ENCODE measurements around the gene DTNA.
"Not testable (repeated sequence)": the region's sequence is repeated elsewhere in the genome, so short reads cannot be mapped to it uniquely, and the experiment has no call there.

DTNA gene

GRCh38 chr18:34709750-34710441 lies at the start of gene DTNA:
TSS of gene DTNA (plus strand) at chr18:34710298. CDS start at chr18:34755977, 45,679 bp downstream.
- no peak for DNase-seq

DNA sequence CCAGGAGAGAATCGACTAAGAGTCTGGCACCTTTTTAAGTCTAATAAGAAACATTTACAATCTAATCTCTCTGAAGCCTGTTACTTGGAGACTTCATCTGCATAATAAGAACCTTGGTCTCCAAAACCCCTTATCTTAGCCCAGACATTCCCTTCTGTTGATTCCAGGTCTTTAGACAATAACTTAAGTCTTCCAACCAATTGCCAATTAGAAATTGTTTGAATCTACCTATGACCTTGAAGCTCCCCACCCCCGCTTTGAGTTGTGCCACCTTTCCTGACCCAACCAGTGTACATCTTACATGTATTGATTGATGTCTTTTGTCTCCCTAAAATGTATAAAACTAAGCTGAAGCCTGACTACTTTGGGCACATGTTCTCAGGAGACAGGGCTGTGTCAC lies 49.5 kb upstream of the DTNA start:
- DNase-seq: no peak

DNA sequence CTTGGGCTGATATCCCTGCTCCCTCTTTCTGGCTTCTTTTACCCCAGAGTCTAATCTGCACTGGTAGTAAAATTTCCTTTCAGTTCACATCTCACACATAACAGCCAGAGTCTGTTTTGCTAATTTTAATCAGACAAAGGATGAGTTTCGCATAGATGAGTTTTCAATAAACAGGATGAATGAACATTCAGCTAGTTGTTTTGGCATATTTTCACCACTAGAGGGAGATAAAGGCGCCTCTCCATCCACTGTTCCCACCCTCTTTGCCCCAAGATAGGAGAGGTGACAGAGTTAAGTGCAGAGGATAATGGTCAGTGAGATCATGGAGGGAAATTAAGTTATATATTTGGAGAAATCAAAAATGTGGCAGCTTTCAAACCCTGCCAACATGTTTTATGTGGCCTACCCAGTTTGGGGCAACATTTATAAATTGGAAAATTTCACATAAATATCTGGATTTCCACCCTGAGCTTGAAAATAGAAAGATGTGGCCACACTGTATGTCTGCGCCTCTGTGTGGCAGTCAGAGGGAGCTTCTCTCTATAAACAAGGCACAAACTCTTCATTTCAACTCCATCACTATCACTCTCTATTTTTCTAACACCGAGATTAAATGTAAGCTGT lies 48.5 kb upstream of the DTNA start:
- no peak for DNase-seq

- no peak for DNase-seq
Measured at GRCh38 chr18:34676816-34677574, 33.1 kb upstream of the DTNA start.

- not testable (repeated sequence) for DNase-seq
Measured at GRCh38 chr18:34689750-34690149, 20.3 kb upstream of the DTNA start.

- DNase-seq: no peak
Measured at GRCh38 chr18:34691614-34692013, 18.5 kb upstream of the DTNA start.

GRCh38 chr18:34694591-34695165 lies 15.4 kb upstream of the DTNA start:
- DNase-seq: no peak

GRCh38 chr18:34695310-34695709 lies 14.8 kb upstream of the DTNA start:
- DNase-seq: no peak

- DNase-seq: no peak
Measured at GRCh38 chr18:34696671-34697070, 13.4 kb upstream of the DTNA start.

GRCh38 chr18:34697233-34697632 lies 12.9 kb upstream of the DTNA start:
- DNase-seq: no peak

DNA sequence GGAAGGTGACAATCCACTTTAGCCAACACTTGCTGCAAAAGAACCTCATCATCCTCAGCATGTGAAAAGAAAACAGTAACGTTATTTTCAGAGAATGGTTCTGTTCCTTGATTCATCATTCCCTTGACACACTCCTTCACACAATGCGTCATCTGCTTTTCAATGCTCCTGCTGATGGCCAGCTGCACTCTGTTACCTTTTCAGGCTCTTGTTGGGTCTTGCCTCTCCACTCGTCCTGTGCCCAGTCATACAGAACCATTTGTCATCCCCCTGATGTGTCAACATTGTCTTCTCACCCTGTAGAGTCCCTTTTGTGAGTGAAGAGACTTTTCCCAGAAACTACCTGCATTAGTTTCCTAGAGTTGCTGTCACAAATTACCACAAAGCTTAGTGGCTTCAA lies 12.2 kb upstream of the DTNA start:
- DNase-seq: no peak

DNA sequence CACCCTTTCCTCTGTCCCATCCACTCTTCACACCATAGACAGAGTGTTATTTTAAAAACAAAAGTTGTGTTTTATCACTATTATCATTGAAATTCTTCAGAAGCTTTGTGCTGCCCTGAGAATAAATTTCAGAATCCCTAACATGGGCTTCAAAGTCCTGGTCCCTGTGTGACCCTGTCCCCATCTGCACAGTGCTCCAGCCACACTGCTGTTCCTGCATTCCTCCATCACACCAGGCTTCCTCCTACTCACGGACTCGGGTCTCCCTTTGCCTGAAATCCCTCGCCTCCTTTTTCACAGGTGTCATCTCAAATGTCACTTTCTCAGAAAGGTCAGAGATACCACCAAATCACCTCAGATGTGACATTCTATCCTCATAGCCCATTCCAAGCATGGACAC lies 8.2 kb upstream of the DTNA start:
- DNase-seq: no peak

- no peak for DNase-seq
Measured at GRCh38 chr18:34702814-34703213, 7.3 kb upstream of the DTNA start.

GRCh38 chr18:34704074-34704473 lies 6.0 kb upstream of the DTNA start:
- DNase-seq: no peak

DNA sequence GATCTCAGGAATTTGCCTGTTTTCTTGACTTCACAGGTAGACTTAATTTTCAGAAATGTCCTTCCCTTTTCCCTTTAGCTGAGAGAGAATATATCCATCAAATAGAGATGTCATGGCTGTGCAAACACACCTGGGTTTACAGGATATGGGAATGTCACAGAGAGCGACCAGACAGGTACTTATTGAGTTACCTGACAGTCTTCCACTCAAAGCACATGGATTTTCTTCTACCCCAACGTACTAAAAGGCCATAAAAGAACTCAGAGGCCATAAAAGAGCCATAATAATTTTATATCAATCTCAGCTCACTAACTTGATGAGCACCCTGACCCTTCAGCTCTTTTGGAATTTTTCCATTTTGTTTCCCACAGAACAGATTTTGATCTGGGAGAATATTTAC lies 5.3 kb upstream of the DTNA start:
- no peak for DNase-seq

- no peak for DNase-seq
Measured at GRCh38 chr18:34707670-34708069, 2.4 kb upstream of the DTNA start.

DNA sequence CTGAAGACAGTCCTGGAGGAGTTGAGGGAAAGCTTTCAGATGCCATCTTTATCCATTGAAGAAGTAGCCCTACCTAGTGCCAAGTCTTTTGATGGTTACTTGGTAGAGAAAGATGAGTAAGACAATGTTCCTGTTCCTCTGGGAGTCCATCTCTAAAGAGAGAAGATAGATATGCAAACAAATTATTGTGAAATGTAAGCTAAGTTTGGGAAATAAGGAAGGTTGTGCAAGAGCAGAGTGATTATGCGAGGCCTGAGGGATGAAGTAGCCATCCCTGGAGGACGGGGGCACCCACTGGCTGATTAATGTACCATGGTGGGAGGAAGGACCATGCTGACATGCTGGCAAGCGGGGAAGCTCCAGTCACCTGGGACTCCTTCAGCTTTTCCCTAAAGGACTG lies 994 bp upstream of the DTNA start:
- no peak for DNase-seq

DNA sequence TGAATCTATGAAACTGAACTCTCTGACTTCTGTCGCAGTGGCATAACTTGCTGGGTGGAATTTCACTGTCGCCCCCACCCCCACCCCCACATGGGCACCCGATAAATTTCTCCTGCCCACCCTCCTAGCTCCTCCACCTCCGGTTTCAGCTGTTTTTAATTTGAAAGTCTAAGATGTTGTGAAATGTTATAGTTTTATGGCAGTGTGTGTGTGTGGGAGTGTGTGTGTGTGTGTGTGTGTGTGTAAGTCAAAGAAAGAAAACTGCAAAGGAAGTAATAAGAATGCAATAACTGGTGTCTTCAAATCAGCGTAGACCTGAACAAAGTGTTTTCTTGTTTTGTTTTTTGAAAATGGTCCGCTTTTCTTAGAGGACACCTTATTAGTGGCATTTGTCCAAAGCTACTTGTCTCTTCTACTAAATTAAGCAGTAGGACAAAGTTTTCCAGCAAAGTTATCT lies 388 bp downstream of the DTNA start:
- DNase-seq: no peak

DNA sequence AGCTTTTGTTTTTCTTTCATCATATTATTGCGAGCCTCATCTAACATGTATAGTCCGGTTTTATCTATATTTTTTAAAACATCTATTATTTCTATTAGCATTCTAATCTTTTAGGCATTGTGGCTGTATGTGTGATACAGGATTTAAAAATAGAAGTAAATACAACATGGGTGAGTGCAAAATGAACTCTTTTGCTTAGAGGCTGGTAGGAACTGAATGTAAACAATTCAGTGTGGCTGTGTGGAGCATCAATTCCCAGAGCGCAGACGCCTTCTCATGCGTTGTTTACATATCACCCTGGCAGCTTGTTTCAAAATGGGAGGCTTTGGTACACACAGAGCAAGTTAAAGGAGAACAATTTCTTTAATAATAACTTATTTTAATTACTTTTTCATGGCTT lies 836 bp downstream of the DTNA start:
- DNase-seq: no peak

DNA sequence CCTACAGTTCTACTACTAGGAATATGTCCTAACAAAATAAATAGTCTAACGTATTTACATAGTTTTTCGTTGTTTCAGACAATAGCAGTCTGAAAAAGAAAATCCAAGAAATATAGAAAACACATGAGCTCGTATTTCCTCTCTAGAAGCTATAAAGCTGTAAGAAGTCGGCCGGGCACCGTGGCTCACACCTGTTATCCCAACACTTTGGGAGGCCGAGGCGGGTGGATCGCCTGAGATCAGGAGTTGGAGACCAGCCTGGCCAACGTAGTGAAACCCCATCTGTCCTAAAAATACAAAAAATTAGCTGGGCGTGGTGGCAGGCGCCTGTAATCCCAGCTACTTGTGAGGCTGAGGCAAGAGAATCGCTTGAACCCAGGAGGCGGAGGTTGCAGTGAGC lies 6.0 kb downstream of the DTNA start:
- not testable (repeated sequence) for DNase-seq

DNA sequence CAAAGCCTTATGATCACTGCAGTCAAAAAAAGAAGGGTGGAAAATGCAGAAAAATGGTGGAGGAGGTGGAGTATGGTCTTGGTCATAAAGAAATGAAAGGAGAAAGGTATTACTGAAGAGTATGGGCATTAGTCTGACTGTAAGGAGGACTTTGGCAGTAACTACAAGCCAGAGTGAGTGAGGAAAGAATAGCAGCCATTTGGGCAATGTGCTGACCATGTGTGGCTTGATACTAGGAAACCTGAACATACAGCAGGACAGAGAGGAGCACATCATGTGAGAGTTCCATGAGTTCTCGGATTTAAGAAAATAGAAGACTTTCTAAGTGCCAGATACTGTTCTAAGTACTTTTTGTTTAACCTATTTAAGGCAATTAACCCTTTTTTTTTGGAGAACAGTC lies 8.5 kb downstream of the DTNA start:
- DNase-seq: no peak

DNA sequence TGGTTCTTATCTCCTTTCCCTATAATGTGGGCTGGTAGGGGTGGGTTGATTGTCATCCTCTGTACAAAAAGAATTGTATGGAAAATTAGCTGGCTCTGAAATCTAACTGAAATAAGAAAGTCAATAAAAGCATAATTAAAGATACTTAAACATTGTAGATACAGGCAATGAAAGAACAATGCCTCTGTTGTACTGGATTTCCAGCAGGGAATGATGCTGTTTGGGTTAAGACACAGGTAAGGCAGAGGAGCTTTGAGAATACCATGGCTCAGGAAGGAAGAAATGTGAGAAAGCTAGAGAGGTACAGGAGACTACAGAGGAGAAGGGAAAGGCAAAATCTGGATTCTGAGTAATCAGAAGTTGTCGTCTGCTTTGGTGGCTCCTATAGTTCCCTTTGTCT lies 10.1 kb downstream of the DTNA start:
- no peak for DNase-seq

DNA sequence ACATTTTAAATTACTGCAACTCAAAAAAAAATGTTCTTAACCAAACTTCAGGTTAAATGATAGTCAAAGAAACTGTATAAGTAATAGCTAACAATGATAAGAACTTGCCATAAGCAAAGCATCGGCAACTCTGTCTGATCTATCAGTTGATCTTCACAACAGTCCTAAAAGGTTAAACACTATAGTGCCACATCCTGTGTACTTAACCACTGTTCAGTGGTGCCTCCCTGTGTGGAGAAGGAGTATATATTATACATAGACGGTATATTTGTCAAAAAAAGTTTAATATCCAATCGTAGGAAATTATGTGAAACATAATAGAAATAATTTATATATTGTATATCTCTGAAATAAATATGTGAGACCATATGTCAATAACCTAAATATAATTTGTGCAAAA lies 13.0 kb downstream of the DTNA start:
- no peak for DNase-seq

DNA sequence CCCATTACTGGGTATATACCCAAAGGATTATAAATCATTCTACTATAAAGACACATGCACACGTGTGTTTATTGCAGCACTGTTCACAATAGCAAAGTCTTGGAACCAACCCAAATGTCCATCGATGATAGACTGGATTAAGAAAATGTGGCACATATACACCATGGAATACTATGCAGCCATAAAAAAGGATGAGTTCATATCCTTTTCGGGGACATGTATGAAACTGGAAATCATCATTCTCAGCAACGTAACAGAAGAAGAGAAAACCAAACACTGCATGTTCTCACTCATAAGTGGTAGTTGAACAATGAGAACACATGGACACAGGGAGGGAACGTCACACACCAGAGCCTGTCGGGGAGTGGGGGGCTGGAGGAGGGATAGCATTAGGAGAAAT lies 15.6 kb downstream of the DTNA start:
- DNase-seq: not testable (repeated sequence)
